ENCODE data around the gene KIF26B.

Gene KIF26B

GRCh38 chr1:245240648-245241165 is 85.9 kb downstream of the KIF26B start:
- TF ChIP-seq POLR2A (IDR thresholded peaks at IDR 0.05; ENCODE audit: low read depth, low read length), result no peak
- DNase-seq (ENCODE audit: insufficient read length, low spot score) (no peak), FAIRE-seq (no peak)

GRCh38 chr1:245241526-245242130 is 86.8 kb downstream of the KIF26B start:
- no peak for FAIRE-seq
- no peak for TF ChIP-seq POLR2A (IDR thresholded peaks at IDR 0.05; ENCODE audit: low read depth, low read length)
- DNase-seq (ENCODE audit: insufficient read length, low spot score), result no peak

GRCh38 chr1:245242989-245243388 is 88.2 kb downstream of the KIF26B start:
- no peak for FAIRE-seq
- no peak for TF ChIP-seq POLR2A (IDR thresholded peaks at IDR 0.05; ENCODE audit: low read depth, low read length)
- DNase-seq (ENCODE audit: insufficient read length, low spot score), result no peak

- no peak for FAIRE-seq
- TF ChIP-seq POLR2A (IDR thresholded peaks at IDR 0.05; ENCODE audit: low read depth, low read length), result no peak
- no peak for DNase-seq (ENCODE audit: insufficient read length, low spot score)
These were observed 90.4 kb downstream of the KIF26B start for GRCh38 chr1:245245021-245245667.

- FAIRE-seq (no peak), DNase-seq (ENCODE audit: insufficient read length, low spot score) (no peak)
These were observed 91.6 kb downstream of the KIF26B start for GRCh38 chr1:245246433-245246832.

GRCh38 chr1:245247356-245247755 is 92.6 kb downstream of the KIF26B start:
- no peak for DNase-seq (ENCODE audit: insufficient read length, low spot score)
- no peak for FAIRE-seq
- TF ChIP-seq POLR2A (IDR thresholded peaks at IDR 0.05; ENCODE audit: low read depth, low read length), result no peak

More at GRCh38 chr1:245246433-245246832, 91.6 kb downstream of the KIF26B start:
- TF ChIP-seq POLR2A (IDR thresholded peaks at IDR 0.05; ENCODE audit: low read depth, low read length), result no peak

- FAIRE-seq (no peak), DNase-seq (ENCODE audit: insufficient read length, low spot score) (no peak)
- no peak for TF ChIP-seq POLR2A (IDR thresholded peaks at IDR 0.05; ENCODE audit: low read depth, low read length)
These were observed 93.0 kb downstream of the KIF26B start for GRCh38 chr1:245247801-245248200.

GRCh38 chr1:245248231-245248731 is 93.5 kb downstream of the KIF26B start:
- DNase-seq (ENCODE audit: insufficient read length, low spot score) (no peak), FAIRE-seq (no peak)
- no peak for TF ChIP-seq POLR2A (IDR thresholded peaks at IDR 0.05; ENCODE audit: low read depth, low read length)

- DNase-seq (ENCODE audit: insufficient read length, low spot score) (no peak), FAIRE-seq (no peak)
- TF ChIP-seq POLR2A (IDR thresholded peaks at IDR 0.05; ENCODE audit: low read depth, low read length), result no peak
These were observed 101.0 kb downstream of the KIF26B start for GRCh38 chr1:245255783-245256182.

GRCh38 chr1:245256528-245256927 is 101.7 kb downstream of the KIF26B start:
- no peak for TF ChIP-seq POLR2A (IDR thresholded peaks at IDR 0.05; ENCODE audit: low read depth, low read length)
- FAIRE-seq (no peak), DNase-seq (ENCODE audit: insufficient read length, low spot score) (no peak)

GRCh38 chr1:245258271-245258920 is 103.6 kb downstream of the KIF26B start:
- no peak for TF ChIP-seq POLR2A (IDR thresholded peaks at IDR 0.05; ENCODE audit: low read depth, low read length)
- FAIRE-seq (no peak), DNase-seq (ENCODE audit: insufficient read length, low spot score) (no peak)

GRCh38 chr1:245260110-245260882 is 105.5 kb downstream of the KIF26B start:
- no peak for FAIRE-seq
- DNase-seq (ENCODE audit: insufficient read length, low spot score), result no peak
- no peak for TF ChIP-seq POLR2A (IDR thresholded peaks at IDR 0.05; ENCODE audit: low read depth, low read length)

GRCh38 chr1:245260883-245261282 is 106.1 kb downstream of the KIF26B start:
- TF ChIP-seq POLR2A (IDR thresholded peaks at IDR 0.05; ENCODE audit: low read depth, low read length), result no peak
- no peak for DNase-seq (ENCODE audit: insufficient read length, low spot score)
- FAIRE-seq, result no peak

GRCh38 chr1:245261786-245262185 is 107.0 kb downstream of the KIF26B start:
- no peak for DNase-seq (ENCODE audit: insufficient read length, low spot score)
- no peak for TF ChIP-seq POLR2A (IDR thresholded peaks at IDR 0.05; ENCODE audit: low read depth, low read length)
- FAIRE-seq, result no peak
